ENCODE measurements around the gene TTC36.

GRCh38 chr11:118521892-118522311 lies 5.4 kb upstream of the TTC36 start:
- TF ChIP-seq GATA2 (IDR thresholded peaks at IDR 0.05; ENCODE audit: low read depth, low read length): no peak
- no peak for TF ChIP-seq GATA3 (IDR thresholded peaks at IDR 0.05; ENCODE audit: low read depth, low read length)

Measured in SH-SY5Y (cell line).